GM12874 (cell line): ENCODE results near the gene PSD4.
A peak's percentile ranks its signal among the peaks of the same experiment; 100 is the strongest.

Experiments used
- TF ChIP-seq, protein P1 (sequence below): IDR thresholded peaks from 2 replicates; pipeline ENCODE4 v1.5.1; 2011; ENCODE audit warnings: low read depth, mild to moderate bottlenecking, control low read depth, low read length, moderate library complexity; ENCODE audit not compliant: insufficient read depth

The PSD4 gene

DNA sequence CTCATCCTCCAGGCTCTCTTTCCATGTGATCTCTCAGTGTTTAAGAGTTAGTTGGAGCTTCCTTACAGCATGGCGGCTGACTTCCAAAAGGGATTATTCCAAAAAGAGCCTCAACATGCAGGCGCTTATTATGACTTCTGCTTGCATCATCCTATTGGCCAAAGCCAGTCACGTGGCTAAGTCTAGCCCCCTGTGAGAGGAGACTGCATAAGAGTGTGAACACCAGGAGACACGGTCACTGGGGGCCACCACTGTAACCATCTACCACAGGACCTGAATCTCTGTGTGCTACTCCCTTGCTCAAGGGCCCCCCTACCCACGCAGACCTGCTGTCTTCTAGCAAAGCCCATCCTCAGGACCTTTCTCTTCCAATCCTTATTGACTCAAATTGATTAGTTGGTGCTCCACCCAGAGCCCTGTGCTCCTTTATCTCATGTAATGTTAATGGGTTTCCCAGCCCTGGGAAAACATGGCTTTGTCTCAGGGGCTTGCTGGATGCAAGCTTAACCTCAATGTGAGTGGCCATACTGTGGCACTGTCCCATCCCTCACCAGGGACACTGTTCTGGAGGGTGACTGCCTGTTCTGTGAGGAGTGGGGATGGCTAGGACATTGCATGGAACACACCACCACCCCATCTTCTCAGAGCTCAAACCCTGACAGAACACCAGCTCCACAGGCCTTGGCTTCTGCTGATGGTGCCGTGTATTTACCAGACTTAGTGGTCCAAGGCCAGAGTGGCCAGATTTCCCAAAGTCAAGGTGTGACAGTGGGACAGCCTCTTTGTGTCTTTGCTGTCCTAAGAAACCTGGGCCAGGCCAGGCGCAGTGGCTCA, 42.2 kb upstream of the PSD4 start:
- TF ChIP-seq, protein P1, sequence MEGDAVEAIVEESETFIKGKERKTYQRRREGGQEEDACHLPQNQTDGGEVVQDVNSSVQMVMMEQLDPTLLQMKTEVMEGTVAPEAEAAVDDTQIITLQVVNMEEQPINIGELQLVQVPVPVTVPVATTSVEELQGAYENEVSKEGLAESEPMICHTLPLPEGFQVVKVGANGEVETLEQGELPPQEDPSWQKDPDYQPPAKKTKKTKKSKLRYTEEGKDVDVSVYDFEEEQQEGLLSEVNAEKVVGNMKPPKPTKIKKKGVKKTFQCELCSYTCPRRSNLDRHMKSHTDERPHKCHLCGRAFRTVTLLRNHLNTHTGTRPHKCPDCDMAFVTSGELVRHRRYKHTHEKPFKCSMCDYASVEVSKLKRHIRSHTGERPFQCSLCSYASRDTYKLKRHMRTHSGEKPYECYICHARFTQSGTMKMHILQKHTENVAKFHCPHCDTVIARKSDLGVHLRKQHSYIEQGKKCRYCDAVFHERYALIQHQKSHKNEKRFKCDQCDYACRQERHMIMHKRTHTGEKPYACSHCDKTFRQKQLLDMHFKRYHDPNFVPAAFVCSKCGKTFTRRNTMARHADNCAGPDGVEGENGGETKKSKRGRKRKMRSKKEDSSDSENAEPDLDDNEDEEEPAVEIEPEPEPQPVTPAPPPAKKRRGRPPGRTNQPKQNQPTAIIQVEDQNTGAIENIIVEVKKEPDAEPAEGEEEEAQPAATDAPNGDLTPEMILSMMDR = no peak

DNA sequence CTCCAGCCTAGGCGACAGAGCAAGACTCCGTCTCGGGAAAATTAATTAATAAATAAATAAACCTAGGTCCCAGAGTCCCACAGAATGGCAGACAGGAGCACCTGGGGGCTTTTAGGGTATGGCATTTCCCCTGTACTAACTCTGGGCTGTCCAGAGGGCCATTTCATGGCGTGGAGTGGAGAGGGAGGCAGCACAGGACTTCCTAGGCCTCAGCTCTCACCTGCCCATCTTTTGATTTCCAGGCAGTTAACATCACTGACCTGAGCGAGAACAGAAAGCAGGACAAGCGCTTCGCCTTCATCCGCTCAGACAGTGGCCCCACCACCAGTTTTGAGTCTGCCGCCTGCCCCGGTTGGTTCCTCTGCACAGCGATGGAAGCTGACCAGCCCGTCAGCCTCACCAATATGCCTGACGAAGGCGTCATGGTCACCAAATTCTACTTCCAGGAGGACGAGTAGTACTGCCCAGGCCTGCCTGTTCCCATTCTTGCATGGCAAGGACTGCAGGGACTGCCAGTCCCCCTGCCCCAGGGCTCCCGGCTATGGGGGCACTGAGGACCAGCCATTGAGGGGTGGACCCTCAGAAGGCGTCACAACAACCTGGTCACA, 41.3 kb upstream of the PSD4 start:
- TF ChIP-seq, protein P1 = no peak

GRCh38 chr2:113133704-113134598, 39.8 kb upstream of the PSD4 start:
- TF ChIP-seq, protein P1 = no peak

GRCh38 chr2:113134717-113135116, 39.1 kb upstream of the PSD4 start:
- TF ChIP-seq, protein P1 = no peak

DNA sequence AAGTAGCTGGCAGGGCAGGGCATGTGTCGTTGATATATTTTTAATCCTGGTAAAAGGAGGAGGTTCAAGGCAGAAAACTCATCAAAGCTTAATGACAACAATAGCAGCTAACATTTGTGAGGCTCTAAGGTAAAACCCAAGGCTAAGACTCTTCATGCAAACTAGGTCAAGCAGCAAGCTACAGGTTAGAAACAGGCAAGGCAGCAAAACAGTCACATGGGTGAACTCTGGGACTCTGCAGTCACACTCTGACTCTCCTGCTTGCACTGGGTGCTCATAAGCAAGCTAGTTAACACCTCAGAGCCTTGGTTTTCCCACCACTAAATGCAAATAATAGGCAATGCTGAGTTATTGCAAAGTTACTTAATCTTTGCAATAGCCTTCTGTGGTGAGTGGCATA, 38.5 kb upstream of the PSD4 start:
- TF ChIP-seq, protein P1 = no peak

- TF ChIP-seq, protein P1 = peak; percentile 66
Measured at GRCh38 chr2:113136828-113137775, 36.7 kb upstream of the PSD4 start.
